KMS-11 (cell line): ENCODE results near the gene CDC14B.

Experiments used
- H2AFZ ChIP-seq: fragments of 200-600 bp; sonication (generic); 2 replicates; pipeline ENCODE4 v1.6.1; 2016; ENCODE audit warnings: antibody characterized with exemption, mixed run types, low read depth
- H3K27ac ChIP-seq: fragments of 200-600 bp; sonication (generic); 2 replicates; pipeline ENCODE4 v1.6.1; 2016; ENCODE audit warnings: mild to moderate bottlenecking, mixed run types
- H3K27me3 ChIP-seq: fragments of 200-600 bp; sonication (generic); 2 replicates; pipeline ENCODE4 v1.6.1; 2017; ENCODE audit warnings: mild to moderate bottlenecking, low read depth, mixed run types, moderate library complexity; ENCODE audit not compliant: insufficient read depth
- H3K36me3 ChIP-seq: fragments of 200-600 bp; sonication (generic); 2 replicates; pipeline ENCODE4 v1.6.1; 2017; ENCODE audit warnings: mild to moderate bottlenecking, mixed run types; ENCODE audit not compliant: insufficient read depth
- H3K4me1 ChIP-seq: fragments of 200-600 bp; sonication (generic); 2 replicates; pipeline ENCODE4 v1.6.1; 2016; ENCODE audit warnings: mild to moderate bottlenecking, low read depth, mixed run types; ENCODE audit not compliant: poor library complexity, severe bottlenecking
- H3K4me2 ChIP-seq: fragments of 200-600 bp; sonication (generic); 2 replicates; pipeline ENCODE4 v1.7.0; 2016; ENCODE audit warnings: mild to moderate bottlenecking, mixed run types
- H3K4me3 ChIP-seq: fragments of 200-600 bp; sonication (generic); IDR thresholded peaks from 2 replicates; pipeline ENCODE4 v1.6.1; 2017; ENCODE audit warnings: low read depth, low read length, mixed read lengths; ENCODE audit not compliant: insufficient read depth
- H3K79me2 ChIP-seq: fragments of 200-600 bp; sonication (generic); 2 replicates; pipeline ENCODE4 v1.6.1; 2016; ENCODE audit warnings: low read depth, mixed run types; ENCODE audit not compliant: insufficient read depth
- H3K9ac ChIP-seq: fragments of 200-600 bp; sonication (generic); 2 replicates; pipeline ENCODE4 v1.6.1; 2016; ENCODE audit warnings: mild to moderate bottlenecking, mixed run types
- H4K20me1 ChIP-seq: fragments of 200-600 bp; sonication (generic); 2 replicates; pipeline ENCODE4 v1.6.1; 2016; ENCODE audit warnings: mild to moderate bottlenecking, mixed run types; ENCODE audit not compliant: insufficient read depth
- CTCF ChIP-seq: fragments of 200-600 bp; sonication (generic); conservative IDR thresholded peaks from 2 replicates; pipeline ENCODE4 v1.6.1; 2017; ENCODE audit warnings: low read depth, mild to moderate bottlenecking, antibody characterized with exemption, low read length, moderate library complexity, mixed read lengths

Gene CDC14B

GRCh38 chr9:96502539-96503373 lies 116.9 kb downstream of the CDC14B start:
- no peak for TF ChIP-seq CTCF
- Histone ChIP-seq H4K20me1 (no peaks in the 10 kb centered on the region), H3K27me3 (no peaks in the 10 kb centered on the region), H3K36me3 (no peaks in the 10 kb centered on the region), H3K27ac (no peak overlapping the region), H2AFZ (no peak overlapping the region), H3K4me2 (no peak overlapping the region), H3K79me2 (no peaks in the 10 kb centered on the region), H3K9ac (no peak overlapping the region), H3K4me1 (no peaks in the 10 kb centered on the region), H3K4me3 (no peak overlapping the region)

- no peaks in the 10 kb centered on the region for H3K79me2 ChIP-seq
- no peaks in the 10 kb centered on the region for H3K4me1 ChIP-seq
- H3K27me3 ChIP-seq = no peaks in the 10 kb centered on the region
- H3K27ac ChIP-seq = no peak overlapping the region
- H3K4me2 ChIP-seq = no peak overlapping the region
- no peak overlapping the region for H3K9ac ChIP-seq
- no peak overlapping the region for H3K4me3 ChIP-seq
- no peak for TF ChIP-seq CTCF
- H4K20me1 ChIP-seq = no peaks in the 10 kb centered on the region
- no peak overlapping the region for H2AFZ ChIP-seq
- H3K36me3 ChIP-seq = no peaks in the 10 kb centered on the region
These were observed 117.8 kb downstream of the CDC14B start for GRCh38 chr9:96501633-96502538.

- no peaks in the 10 kb centered on the region for H4K20me1 ChIP-seq
- H2AFZ ChIP-seq = no peak overlapping the region
- no peak for TF ChIP-seq CTCF
These were observed 118.7 kb downstream of the CDC14B start for GRCh38 chr9:96500696-96501632.

GRCh38 chr9:96499257-96499656 lies 120.4 kb downstream of the CDC14B start:
- no peak overlapping the region for H3K4me3 ChIP-seq
- H3K4me2 ChIP-seq = no peak overlapping the region
- H2AFZ ChIP-seq = no peak overlapping the region
- no peak overlapping the region for H3K9ac ChIP-seq
- no peak overlapping the region for H3K27ac ChIP-seq
- no peaks in the 10 kb centered on the region for H3K79me2 ChIP-seq
- H4K20me1 ChIP-seq = no peaks in the 10 kb centered on the region
- H3K36me3 ChIP-seq = no peaks in the 10 kb centered on the region
- TF ChIP-seq CTCF = no peak
- no peaks in the 10 kb centered on the region for H3K4me1 ChIP-seq
- H3K27me3 ChIP-seq = no peaks in the 10 kb centered on the region

More at GRCh38 chr9:96500696-96501632, 118.7 kb downstream of the CDC14B start:
- Histone ChIP-seq H3K4me3 (no peak overlapping the region), H3K4me2 (no peak overlapping the region), H3K9ac (no peak overlapping the region), H3K4me1 (no peaks in the 10 kb centered on the region), H3K36me3 (no peaks in the 10 kb centered on the region), H3K79me2 (no peaks in the 10 kb centered on the region), H3K27me3 (no peaks in the 10 kb centered on the region), H3K27ac (no peak overlapping the region)
